HEK293 (cell line): ENCODE measurements around the gene LIMS3.
"Not testable (repeated sequence)": the region's sequence is repeated elsewhere in the genome, so short reads cannot be mapped to it uniquely, and the experiment has no call there.

ENCODE experiments used
- HOXA7 ChIP-seq: sonication (generic); formaldehyde crosslinking; IDR thresholded peaks from 2 replicates; pipeline ENCODE4 v1.8.1; 2022; ENCODE audit warnings: missing genetic modification reagents, borderline replicate concordance
- SP2 ChIP-seq: fragments of 450-650 bp; formaldehyde crosslinking; IDR thresholded peaks from 2 replicates; pipeline ENCODE4 v1.5.1; 2016; ENCODE audit warnings: missing biosample characterization, missing genetic modification characterization
- ZNF274 ChIP-seq, 2 experiments: fragments of 200-500 bp in 1 of 2; fragments of 450-650 bp in 1 of 2; sonication (Bioruptor generic) in 1 of 2; formaldehyde crosslinking in 1 of 2; IDR thresholded peaks; 2 replicates each; pipeline versions ENCODE4 v1.5.1 to v1.6.1; 2014 to 2016; ENCODE audit warnings: borderline replicate concordance in 1 of 2, inconsistent platforms in 1 of 2, low read length in 1 of 2, missing biosample characterization in 1 of 2, missing genetic modification characterization in 1 of 2
- ZNF561 ChIP-seq: fragments of 450-650 bp; IDR thresholded peaks from 2 replicates; pipeline ENCODE4 v1.5.1; 2018; ENCODE audit warnings: missing biosample characterization, missing genetic modification characterization, borderline replicate concordance
- TF ChIP-seq, protein P1 (sequence below): fragments of 450-650 bp; formaldehyde crosslinking; IDR thresholded peaks from 2 replicates; pipeline ENCODE4 v1.5.1; 2016; ENCODE audit warnings: missing biosample characterization, missing genetic modification characterization, borderline replicate concordance
- TF ChIP-seq, protein P2 (sequence below): fragments of 450-650 bp; formaldehyde crosslinking; IDR thresholded peaks from 2 replicates; pipeline ENCODE4 v1.5.1; 2016; ENCODE audit warnings: missing biosample characterization, missing genetic modification characterization

DNA sequence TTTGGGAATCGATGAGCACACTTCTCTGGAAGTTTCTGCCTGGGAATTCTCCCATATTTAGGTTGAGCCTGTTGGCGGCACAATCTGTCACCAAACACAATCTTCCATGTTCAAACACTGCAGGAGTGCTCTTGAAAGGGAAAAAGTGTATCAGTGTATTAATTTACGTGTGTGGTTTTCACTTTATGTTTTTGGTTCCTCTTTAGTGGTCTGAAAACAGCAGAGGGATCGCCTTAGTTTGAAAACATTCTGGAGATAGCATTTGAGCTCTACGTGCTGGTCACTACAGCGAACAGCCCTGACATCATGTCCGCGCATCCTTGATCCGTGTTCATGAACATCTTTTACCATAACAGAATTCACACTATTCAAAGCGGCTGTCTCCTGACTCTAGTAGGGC is 73.2 kb downstream of the LIMS3 start:
- not testable (repeated sequence) for TF ChIP-seq HOXA7 (CRISPR knock-in tag); ZNF561 (tag by site-specific recombination); ZNF274 (IDR thresholded peaks at IDR 0.05; ENCODE audit: low read length); ZNF274 (tag by site-specific recombination; IDR thresholded peaks at IDR 0.05; ENCODE audit: borderline replicate concordance); SP2 (tag by site-specific recombination)
- TF ChIP-seq, protein P1, sequence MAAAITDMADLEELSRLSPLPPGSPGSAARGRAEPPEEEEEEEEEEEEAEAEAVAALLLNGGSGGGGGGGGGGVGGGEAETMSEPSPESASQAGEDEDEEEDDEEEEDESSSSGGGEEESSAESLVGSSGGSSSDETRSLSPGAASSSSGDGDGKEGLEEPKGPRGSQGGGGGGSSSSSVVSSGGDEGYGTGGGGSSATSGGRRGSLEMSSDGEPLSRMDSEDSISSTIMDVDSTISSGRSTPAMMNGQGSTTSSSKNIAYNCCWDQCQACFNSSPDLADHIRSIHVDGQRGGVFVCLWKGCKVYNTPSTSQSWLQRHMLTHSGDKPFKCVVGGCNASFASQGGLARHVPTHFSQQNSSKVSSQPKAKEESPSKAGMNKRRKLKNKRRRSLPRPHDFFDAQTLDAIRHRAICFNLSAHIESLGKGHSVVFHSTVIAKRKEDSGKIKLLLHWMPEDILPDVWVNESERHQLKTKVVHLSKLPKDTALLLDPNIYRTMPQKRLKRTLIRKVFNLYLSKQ (tag by site-specific recombination): not testable (repeated sequence)
- TF ChIP-seq, protein P2, sequence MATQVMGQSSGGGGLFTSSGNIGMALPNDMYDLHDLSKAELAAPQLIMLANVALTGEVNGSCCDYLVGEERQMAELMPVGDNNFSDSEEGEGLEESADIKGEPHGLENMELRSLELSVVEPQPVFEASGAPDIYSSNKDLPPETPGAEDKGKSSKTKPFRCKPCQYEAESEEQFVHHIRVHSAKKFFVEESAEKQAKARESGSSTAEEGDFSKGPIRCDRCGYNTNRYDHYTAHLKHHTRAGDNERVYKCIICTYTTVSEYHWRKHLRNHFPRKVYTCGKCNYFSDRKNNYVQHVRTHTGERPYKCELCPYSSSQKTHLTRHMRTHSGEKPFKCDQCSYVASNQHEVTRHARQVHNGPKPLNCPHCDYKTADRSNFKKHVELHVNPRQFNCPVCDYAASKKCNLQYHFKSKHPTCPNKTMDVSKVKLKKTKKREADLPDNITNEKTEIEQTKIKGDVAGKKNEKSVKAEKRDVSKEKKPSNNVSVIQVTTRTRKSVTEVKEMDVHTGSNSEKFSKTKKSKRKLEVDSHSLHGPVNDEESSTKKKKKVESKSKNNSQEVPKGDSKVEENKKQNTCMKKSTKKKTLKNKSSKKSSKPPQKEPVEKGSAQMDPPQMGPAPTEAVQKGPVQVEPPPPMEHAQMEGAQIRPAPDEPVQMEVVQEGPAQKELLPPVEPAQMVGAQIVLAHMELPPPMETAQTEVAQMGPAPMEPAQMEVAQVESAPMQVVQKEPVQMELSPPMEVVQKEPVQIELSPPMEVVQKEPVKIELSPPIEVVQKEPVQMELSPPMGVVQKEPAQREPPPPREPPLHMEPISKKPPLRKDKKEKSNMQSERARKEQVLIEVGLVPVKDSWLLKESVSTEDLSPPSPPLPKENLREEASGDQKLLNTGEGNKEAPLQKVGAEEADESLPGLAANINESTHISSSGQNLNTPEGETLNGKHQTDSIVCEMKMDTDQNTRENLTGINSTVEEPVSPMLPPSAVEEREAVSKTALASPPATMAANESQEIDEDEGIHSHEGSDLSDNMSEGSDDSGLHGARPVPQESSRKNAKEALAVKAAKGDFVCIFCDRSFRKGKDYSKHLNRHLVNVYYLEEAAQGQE (tag by site-specific recombination): not testable (repeated sequence)
